Posterior vena cava (tissue), 2 donors: ENCODE measurements around the gene MC2R. TPM values are rescaled to one million over a fixed set of nuclear protein-coding genes. Genes with fewer than 3 reads are reported as not detected.
"Not testable (repeated sequence)": the region's sequence is repeated elsewhere in the genome, so short reads cannot be mapped to it uniquely, and the experiment has no call there.

Experiments
- DNase-seq: peaks from one replicate; pipeline ENCODE4 v3.0.0-alpha.2; 2020; ENCODE audit warnings: low spot score
- intact Hi-C, 2 donors: fragments of 100-400 bp; cut with DNase I; formaldehyde crosslinking; loops; one replicate each; pipeline versions ENCODE4 v1.14.1 to v1.14.2; 2022 to 2023
- total RNA-seq, 2 donors: library from RNA; stranded (reverse); fragmentation: NEBNext Ultra II Directional; extraction: Animal tissue kit (Norgen Biotek cat#: 25700); gene quantifications; one replicate each; pipeline ENCODE4 v1.2.1, GENCODE V29; 2021
- donor health status: DM: yes; HTN: yes; CAD: no.
- donor health status: DM: yes; HTN: yes; CAD: no.

The MC2R gene
- total RNA-seq, 2 donors from 2014 or later = not detected

GRCh38 chr18:13895505-13896033, 19.8 kb downstream of the MC2R start:
- intact Hi-C loops = no loop called here
- DNase-seq = no peak

GRCh38 chr18:13894531-13894930, 20.8 kb downstream of the MC2R start:
- no peak for DNase-seq
- intact Hi-C loops = no loop called here

GRCh38 chr18:13893418-13893760, 21.9 kb downstream of the MC2R start:
- no peak for DNase-seq
- intact Hi-C loops = no loop called here

- intact Hi-C loops = no loop called here
- DNase-seq = no peak
Observed at GRCh38 chr18:13892098-13892497, 23.2 kb downstream of the MC2R start.

- no peak for DNase-seq
- intact Hi-C loops = no loop called here
Observed at GRCh38 chr18:13890761-13891361, 24.5 kb downstream of the MC2R start.

- intact Hi-C loops = no loop called here
- DNase-seq = no peak
Observed at GRCh38 chr18:13889671-13890070, 25.7 kb downstream of the MC2R start.

- intact Hi-C loops = no loop called here
- DNase-seq = no peak
Observed at GRCh38 chr18:13888191-13888716, 27.1 kb downstream of the MC2R start.

- intact Hi-C loops = no loop called here
- DNase-seq = no peak
Observed at GRCh38 chr18:13885009-13885408, 30.3 kb downstream of the MC2R start.

- intact Hi-C loops = no loop called here
- no peak for DNase-seq
Observed at GRCh38 chr18:13879937-13880336, 35.4 kb downstream of the MC2R start.

- no peak for DNase-seq
- intact Hi-C loops = no loop called here
Observed at GRCh38 chr18:13879492-13879891, 35.8 kb downstream of the MC2R start.

GRCh38 chr18:13878857-13879256, 36.5 kb downstream of the MC2R start:
- intact Hi-C loops = no loop called here
- DNase-seq = no peak

- intact Hi-C loops = no loop called here
Observed at GRCh38 chr18:13877157-13877556, 38.2 kb downstream of the MC2R start.

GRCh38 chr18:13874558-13874957, 40.8 kb downstream of the MC2R start:
- no peak for DNase-seq
- intact Hi-C loops = loop anchor here in 1 of 2 donors (5.0 kb wide), 1 partner anchor 923 kb away; no protein-coding TSS in a partner anchor

More at GRCh38 chr18:13877157-13877556, 38.2 kb downstream of the MC2R start:
- DNase-seq = no peak

GRCh38 chr18:13872932-13873331, 42.4 kb downstream of the MC2R start:
- intact Hi-C loops = loop anchor here in 1 of 2 donors (5.0 kb wide), 1 partner anchor 924 kb away; no protein-coding TSS in a partner anchor
- DNase-seq = no peak

- intact Hi-C loops = loop anchor here in 1 of 2 donors (5.0 kb wide), 1 partner anchor 925 kb away; no protein-coding TSS in a partner anchor
Observed at GRCh38 chr18:13872373-13872772, 43.0 kb downstream of the MC2R start.

GRCh38 chr18:13871701-13872100, 43.6 kb downstream of the MC2R start:
- DNase-seq = no peak
- intact Hi-C loops = loop anchor here in 1 of 2 donors (5.0 kb wide), 1 partner anchor 926 kb away; no protein-coding TSS in a partner anchor

More at GRCh38 chr18:13872373-13872772, 43.0 kb downstream of the MC2R start:
- DNase-seq = no peak

GRCh38 chr18:13868501-13869271, 46.6 kb downstream of the MC2R start:
- no peak for DNase-seq
- intact Hi-C loops = no loop called here

GRCh38 chr18:13862898-13863297, 52.4 kb downstream of the MC2R start:
- DNase-seq, intact Hi-C loops: not testable (repeated sequence)

GRCh38 chr18:13849791-13850190, 65.5 kb downstream of the MC2R start:
- intact Hi-C loops = no loop called here
- no peak for DNase-seq

- DNase-seq = no peak
- intact Hi-C loops = no loop called here
Observed at GRCh38 chr18:13836559-13836958, 78.8 kb downstream of the MC2R start.
